ENCODE data around the gene CLDN18. TPM values are rescaled to one million over a fixed set of nuclear protein-coding genes. Genes with fewer than 3 reads are reported as not detected.

CLDN18 gene
- polyA plus RNA-seq, 3 donors: 0.38 to 32.5 (median 5.6) TPM

DNA sequence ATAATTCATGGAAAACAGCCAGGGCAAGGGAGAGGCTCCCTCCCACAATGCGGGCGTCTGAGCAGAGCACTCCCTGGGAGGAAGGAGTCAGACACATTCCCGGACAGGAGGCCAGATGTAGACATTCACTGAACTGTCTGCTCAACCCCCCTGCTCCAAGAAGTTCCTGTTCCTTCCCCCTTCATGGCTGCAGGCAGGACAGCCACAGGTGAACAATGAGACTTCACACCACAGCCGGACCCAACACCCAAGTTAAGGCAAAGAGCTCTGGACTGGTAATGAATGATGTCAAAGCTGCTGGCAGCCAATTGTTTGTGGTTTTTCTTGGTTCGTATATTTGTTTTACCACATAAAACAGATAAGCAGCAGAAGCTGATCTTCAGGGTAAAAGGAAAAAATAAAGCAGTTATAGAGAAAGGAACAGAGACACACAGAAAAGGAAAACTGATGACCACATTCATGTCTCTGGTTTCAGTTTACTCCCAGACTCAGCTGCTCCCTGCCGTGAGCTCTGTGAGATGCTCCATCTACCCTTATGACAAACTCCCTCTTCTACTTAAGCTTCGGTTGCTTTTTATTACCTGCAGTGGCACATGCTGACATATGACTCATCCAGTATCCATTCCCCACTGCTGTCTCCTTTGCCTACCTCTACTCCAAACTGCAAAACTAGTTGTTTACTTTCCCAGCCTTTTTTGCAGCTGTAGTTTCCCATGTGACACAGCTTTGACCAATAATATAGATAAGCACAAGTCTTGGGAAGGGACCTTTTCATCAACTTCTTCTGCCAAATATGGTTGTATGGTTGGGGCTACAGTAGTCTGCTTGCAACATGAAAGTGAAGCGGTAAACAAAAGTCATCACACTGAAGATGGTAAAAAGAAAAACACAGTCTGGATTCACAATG, 72.4 kb downstream of the CLDN18 start:
- no peak overlapping the region for H3K27ac ChIP-seq (ENCODE audit: low read depth, low read length)
- WGBS, 3 donors: 34 to 45% (median 42%) methylated on average over 8 of the region's 8 CpGs

- H3K27ac ChIP-seq (ENCODE audit: low read depth, low read length): no peak overlapping the region
Observed at GRCh38 chr3:138082992-138083386, 73.0 kb downstream of the CLDN18 start.

Other genes starting within 250 kb of the CLDN18 start
- gene SOX14, start 245.8 kb upstream of the CLDN18 start, polyA plus RNA-seq: not detected
- gene DZIP1L, start 105.4 kb downstream of the CLDN18 start, polyA plus RNA-seq: 1 to 10 TPM; 2.6 to 5.3 (median 3.4) TPM
- under 1 TPM in 2 of 3 donors, not detected in 1; 0.14 to 0.18 TPM for gene A4GNT, start 122.2 kb downstream of the CLDN18 start, polyA plus RNA-seq
- gene DBR1, start 164.8 kb downstream of the CLDN18 start, polyA plus RNA-seq: 1 to 10 TPM; 4.3 to 7.0 (median 5.5) TPM
- 10 to 100 TPM in 2 of 3 donors, 1 to 10 TPM in 1; 9.1 to 32.1 (median 17.0) TPM for gene ARMC8, start 177.1 kb downstream of the CLDN18 start, polyA plus RNA-seq